HAP-1 (cell line): ENCODE data around the gene CDYL.

Experiments used
- DNase-seq, 2 experiments: peaks; one replicate each; pipeline ENCODE4 v3.0.0-alpha.2; 2016 to 2020; ENCODE audit warnings: low spot score in 2 of 2
- H3K27me3 ChIP-seq: fragments of 250-450 bp; sonication (Bioruptor Pico); 2 replicates; pipeline ENCODE4 v1.5.1; 2020; ENCODE audit warnings: low read depth, mild to moderate bottlenecking, moderate library complexity
- H3K36me3 ChIP-seq: fragments of 250-450 bp; sonication (Bioruptor Pico); replicated peaks from 2 replicates; pipeline ENCODE4 v1.5.1; 2020; ENCODE audit warnings: mild to moderate bottlenecking
- H3K4me1 ChIP-seq: fragments of 250-450 bp; sonication (Bioruptor Pico); 2 replicates; pipeline ENCODE4 v1.5.1; 2020; ENCODE audit warnings: mild to moderate bottlenecking
- H3K4me3 ChIP-seq: fragments of 250-450 bp; sonication (Bioruptor Pico); 2 replicates; pipeline ENCODE4 v1.5.1; 2020; ENCODE audit warnings: mild to moderate bottlenecking, moderate library complexity
- H3K9me3 ChIP-seq: fragments of 250-450 bp; sonication (Bioruptor Pico); 2 replicates; pipeline ENCODE4 v1.5.1; 2020; ENCODE audit warnings: mild to moderate bottlenecking, moderate library complexity
- in situ Hi-C: fragments of 300-500 bp; cut with MboI; formaldehyde crosslinking; loops from 3 replicates; pipeline ENCODE4 v1.14.3; 2020; ENCODE audit warnings: low sequenced_read_pairs, inconsistent platforms, mixed read lengths

Gene CDYL

DNA sequence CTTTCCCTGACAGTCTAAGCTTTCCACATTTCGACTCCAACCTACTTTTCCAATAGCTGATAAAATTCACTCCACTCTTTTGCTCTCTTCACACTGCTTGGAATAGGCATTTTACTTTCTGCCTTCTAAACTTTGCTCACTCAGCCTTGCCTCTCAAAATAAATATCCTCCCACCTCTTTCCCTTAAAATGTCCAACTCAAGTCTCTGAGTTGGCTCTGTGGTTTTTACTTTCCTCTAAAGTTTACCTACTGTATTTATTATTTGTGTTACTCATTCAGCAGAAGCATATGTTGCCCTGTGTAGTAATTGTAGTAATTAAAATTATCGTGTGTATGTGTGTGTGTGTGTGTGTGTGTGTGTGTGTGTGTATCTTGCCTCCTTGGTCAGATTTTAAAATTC is 20.0 kb upstream of the CDYL start:
- Histone ChIP-seq H3K4me1 (no peaks in the 10 kb centered on the region; the same call in 1 of the 2 replicates), H3K4me3 (no peak overlapping the region), H3K9me3 (no peaks in the 10 kb centered on the region), H3K36me3 (no peaks in the 10 kb centered on the region), H3K27me3 (peaks cover 16% of the 10 kb centered on the region; the same call in 1 of the 2 replicates)
- in situ Hi-C loops, result no loop called here
- DNase-seq, result no peak

DNA sequence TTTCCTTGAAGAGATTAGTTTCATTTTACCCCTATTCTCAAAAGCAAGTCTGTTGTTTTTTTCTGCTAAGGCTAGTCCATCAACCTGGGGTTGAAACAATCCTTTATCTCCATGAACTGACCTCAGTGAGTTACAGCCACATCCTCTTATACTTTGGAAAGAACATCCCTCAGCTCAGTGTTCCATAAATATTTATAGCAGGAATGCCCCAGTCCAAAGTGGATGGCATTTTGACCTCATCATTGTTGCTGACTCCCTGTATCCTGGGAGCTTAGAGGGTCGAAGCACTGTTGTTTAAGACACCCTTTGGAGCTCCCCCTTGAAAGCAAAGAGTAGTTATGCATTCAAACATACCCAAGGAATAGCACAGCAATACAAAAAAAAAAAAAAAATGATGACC is 16.2 kb upstream of the CDYL start:
- in situ Hi-C loops, result no loop called here

GRCh38 chr6:4760773-4761172 is 15.4 kb upstream of the CDYL start:
- H3K36me3 ChIP-seq, result no peaks in the 10 kb centered on the region
- peaks cover 11% of the 10 kb centered on the region; the same call in 1 of the 2 replicates for H3K27me3 ChIP-seq
- no peaks in the 10 kb centered on the region; the same call in 1 of the 2 replicates for H3K9me3 ChIP-seq
- no peak overlapping the region for H3K4me3 ChIP-seq
- in situ Hi-C loops, result no loop called here
- no peak for DNase-seq
- no peaks in the 10 kb centered on the region for H3K4me1 ChIP-seq

More for the DNA sequence above, 16.2 kb upstream of the CDYL start:
- peaks cover 13% of the 10 kb centered on the region; the same call in 1 of the 2 replicates for H3K27me3 ChIP-seq
- H3K9me3 ChIP-seq, result no peaks in the 10 kb centered on the region; the same call in 1 of the 2 replicates
- no peaks in the 10 kb centered on the region for H3K36me3 ChIP-seq
- no peak overlapping the region for H3K4me3 ChIP-seq
- no peaks in the 10 kb centered on the region for H3K4me1 ChIP-seq
- DNase-seq, result no peak

DNA sequence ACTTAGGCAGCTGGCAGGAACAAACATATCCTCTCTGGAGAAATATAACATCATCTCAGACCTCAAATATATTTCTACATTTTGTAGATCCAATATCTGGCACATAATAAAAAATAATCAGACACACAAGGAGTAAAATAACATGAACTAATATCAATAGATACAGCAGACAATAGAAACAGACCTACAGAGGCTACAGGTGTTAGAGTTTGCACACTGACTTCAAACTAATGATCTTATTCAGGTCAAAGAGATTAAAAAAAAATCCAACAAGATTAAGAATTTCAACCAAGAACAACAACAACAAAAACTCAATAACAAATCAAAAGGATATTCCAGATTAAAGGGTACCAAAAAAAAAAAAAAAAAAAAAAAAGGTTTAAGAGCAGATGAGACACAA is 13.9 kb upstream of the CDYL start:
- Histone ChIP-seq H3K9me3 (no peaks in the 10 kb centered on the region; the same call in 1 of the 2 replicates), H3K4me3 (no peak overlapping the region), H3K36me3 (no peaks in the 10 kb centered on the region), H3K4me1 (no peaks in the 10 kb centered on the region), H3K27me3 (no peaks in the 10 kb centered on the region; the same call in 1 of the 2 replicates)
- no peak for DNase-seq
- in situ Hi-C loops, result no loop called here

DNA sequence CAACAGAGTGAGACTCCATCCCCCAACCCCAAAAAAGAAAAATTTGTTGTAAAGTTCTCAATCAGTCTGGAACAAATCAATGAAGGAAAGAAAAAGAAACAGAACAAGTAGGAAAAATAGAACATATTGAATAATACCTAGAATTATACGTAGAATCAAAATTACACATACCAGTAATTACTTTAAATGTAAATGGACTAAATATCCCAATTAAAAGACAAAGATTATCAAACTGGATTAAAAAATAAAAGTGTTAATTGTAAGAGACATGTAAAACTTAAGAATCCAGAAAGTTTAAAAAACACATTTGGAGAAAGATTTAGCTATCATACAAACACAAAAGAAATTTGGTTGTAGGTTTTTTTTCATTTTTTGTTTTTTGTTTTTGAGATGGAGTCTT is 12.3 kb upstream of the CDYL start:
- Histone ChIP-seq H3K9me3 (no peaks in the 10 kb centered on the region; the same call in 1 of the 2 replicates), H3K4me3 (no peak overlapping the region), H3K36me3 (no peaks in the 10 kb centered on the region), H3K27me3 (no peaks in the 10 kb centered on the region; the same call in 1 of the 2 replicates), H3K4me1 (no peaks in the 10 kb centered on the region)
- in situ Hi-C loops, result no loop called here
- DNase-seq, result no peak

DNA sequence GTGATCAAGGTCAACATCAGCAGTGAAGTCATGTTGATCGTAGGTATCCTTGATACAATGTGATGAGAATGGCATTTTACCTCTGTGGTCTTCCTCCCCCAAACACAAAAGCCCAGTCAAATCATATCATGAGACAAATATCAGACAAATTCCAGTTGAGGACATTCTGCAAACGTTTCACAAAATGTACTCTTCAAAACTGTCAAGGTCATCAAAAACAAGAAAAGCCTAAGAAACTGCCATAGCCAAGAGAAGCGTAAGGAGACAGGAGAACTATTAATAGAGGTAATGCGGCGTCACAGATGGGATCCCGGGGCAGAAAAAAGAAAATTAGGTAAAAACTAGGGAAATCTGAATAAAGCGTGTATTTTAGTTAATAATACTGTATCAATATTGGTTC is 7.4 kb upstream of the CDYL start:
- peaks cover 14% of the 10 kb centered on the region for H3K4me1 ChIP-seq
- in situ Hi-C loops, result no loop called here
- no peaks in the 10 kb centered on the region for H3K9me3 ChIP-seq
- H3K27me3 ChIP-seq, result no peaks in the 10 kb centered on the region
- no peak overlapping the region for H3K4me3 ChIP-seq
- H3K36me3 ChIP-seq, result no peaks in the 10 kb centered on the region
- no peak for DNase-seq

GRCh38 chr6:4772750-4773149 is 3.5 kb upstream of the CDYL start:
- DNase-seq, result peak; percentile 49 to 73
- Histone ChIP-seq H3K9me3 (no peaks in the 10 kb centered on the region), H3K27me3 (no peaks in the 10 kb centered on the region), H3K36me3 (0 out of 2 replicates have a peak, but pooled peaks cover under 1% of the 10 kb centered on the region), H3K4me3 (peak overlapping the region; percentile 24), H3K4me1 (peaks cover 24% of the 10 kb centered on the region)
- in situ Hi-C loops, result no loop called here

GRCh38 chr6:4773181-4773580 is 3.0 kb upstream of the CDYL start:
- no peaks in the 10 kb centered on the region for H3K27me3 ChIP-seq
- peaks cover 28% of the 10 kb centered on the region for H3K4me1 ChIP-seq
- 0 out of 2 replicates have a peak, but pooled peaks cover 2% of the 10 kb centered on the region for H3K36me3 ChIP-seq
- no peaks in the 10 kb centered on the region for H3K9me3 ChIP-seq
- H3K4me3 ChIP-seq, result peak overlapping the region; percentile 24
- in situ Hi-C loops, result no loop called here
- DNase-seq, result no peak

- Histone ChIP-seq H3K4me1 (peaks cover 28% of the 10 kb centered on the region), H3K27me3 (no peaks in the 10 kb centered on the region), H3K4me3 (peak overlapping the region; percentile 41; the same call in 1 of the 2 replicates), H3K9me3 (no peaks in the 10 kb centered on the region), H3K36me3 (0 out of 2 replicates have a peak, but pooled peaks cover 2% of the 10 kb centered on the region)
- in situ Hi-C loops, result no loop called here
- DNase-seq, result no peak
Measured at GRCh38 chr6:4774296-4774695, 1.9 kb upstream of the CDYL start.

DNA sequence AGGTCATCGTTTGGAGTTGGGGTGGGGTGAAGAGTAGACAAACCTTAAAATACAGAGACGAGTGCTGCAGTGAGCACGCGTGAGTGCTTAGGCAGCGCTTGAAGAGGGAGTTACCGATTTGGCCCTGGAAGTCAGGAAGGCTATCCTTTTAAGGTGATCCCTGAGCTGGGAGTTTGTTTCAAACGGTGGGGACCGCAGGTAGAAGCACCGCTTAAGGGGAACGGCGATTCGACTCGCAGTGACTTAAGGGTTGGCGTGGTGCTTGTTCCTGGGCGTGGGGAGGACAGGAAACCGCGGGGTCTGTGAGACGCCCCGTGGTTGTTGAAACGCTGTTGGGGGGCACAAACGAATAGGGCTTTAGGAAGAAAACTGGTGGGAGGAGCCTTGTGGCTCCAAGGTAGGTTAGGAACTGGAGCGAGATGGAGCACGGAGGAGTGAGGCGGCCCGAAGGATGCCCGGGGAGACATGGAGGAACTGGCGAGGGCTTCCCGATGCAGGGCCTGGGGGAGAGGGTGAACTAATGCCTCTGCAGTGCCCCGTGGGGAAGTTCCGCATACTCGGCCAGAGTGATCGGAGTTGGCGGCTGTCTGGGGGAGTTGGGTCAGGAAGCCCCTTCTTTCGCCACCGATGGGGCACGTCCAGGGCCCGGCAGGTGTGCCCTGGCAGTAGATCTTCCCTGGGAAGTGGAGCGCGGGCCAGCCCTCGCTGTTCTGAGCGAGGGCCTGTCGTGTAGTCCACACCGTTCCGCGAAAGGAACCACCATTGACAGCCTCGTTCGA is 1.3 kb upstream of the CDYL start:
- H3K4me3 ChIP-seq, result peak overlapping the region; percentile 41
- in situ Hi-C loops, result no loop called here
- no peaks in the 10 kb centered on the region for H3K9me3 ChIP-seq
- H3K27me3 ChIP-seq, result no peaks in the 10 kb centered on the region
- DNase-seq, result peak in 1 of 2 experiments; percentile 23
- H3K4me1 ChIP-seq, result peaks cover 28% of the 10 kb centered on the region
- H3K36me3 ChIP-seq, result 0 out of 2 replicates have a peak, but pooled peaks cover 2% of the 10 kb centered on the region

- Histone ChIP-seq H3K9me3 (no peaks in the 10 kb centered on the region), H3K4me1 (peaks cover 31% of the 10 kb centered on the region), H3K27me3 (no peaks in the 10 kb centered on the region), H3K36me3 (0 out of 2 replicates have a peak, but pooled peaks cover 2% of the 10 kb centered on the region), H3K4me3 (peak overlapping the region; percentile 41)
- in situ Hi-C loops, result no loop called here
- peak; percentile 61 to 82 for DNase-seq
Measured at GRCh38 chr6:4775494-4776130, 592 bp upstream of the CDYL start.

DNA sequence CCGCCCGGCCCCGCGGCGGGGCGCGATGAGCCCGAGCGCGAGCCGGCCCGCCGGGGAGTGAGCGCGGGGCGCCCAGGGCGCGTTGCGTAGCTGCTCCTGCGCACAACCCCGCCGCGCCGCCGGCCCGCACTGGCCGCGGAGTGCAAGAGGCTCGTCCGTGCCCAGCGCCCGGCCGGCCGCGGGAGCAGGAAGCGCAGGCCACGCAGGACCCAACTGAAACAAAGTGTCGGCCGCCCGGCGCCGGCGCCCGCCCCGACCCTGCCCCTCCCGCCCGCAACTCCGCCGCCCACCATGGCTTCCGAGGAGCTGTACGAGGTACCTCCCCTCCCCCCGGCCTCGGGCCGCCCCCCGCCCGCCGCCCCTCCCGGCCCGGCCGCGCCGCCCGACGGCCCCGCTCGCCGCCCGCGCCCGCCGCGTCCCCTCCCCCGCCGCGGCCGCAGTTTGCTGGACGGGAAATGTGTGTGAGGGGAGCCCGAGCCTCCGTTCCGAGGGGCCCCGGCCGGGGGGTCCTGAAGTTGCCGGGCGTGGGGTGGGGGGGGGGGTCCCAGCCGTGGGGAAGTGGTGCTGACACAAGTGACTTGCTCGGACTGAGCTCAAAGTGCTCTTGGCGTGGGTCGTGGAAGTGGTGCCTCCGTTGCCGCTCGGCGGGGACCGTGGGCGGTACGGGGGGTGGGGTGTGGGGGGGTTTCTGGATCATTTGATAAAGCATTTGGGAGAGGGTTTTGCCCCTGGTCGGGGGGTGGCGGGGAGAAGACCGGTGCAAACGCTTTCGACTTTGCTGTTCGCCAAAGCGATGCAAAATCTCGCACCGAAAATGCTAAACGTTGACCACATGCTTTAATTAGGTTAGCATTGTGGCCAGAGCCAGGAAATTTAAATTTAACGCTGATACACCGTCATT is 539 bp downstream of the CDYL start:
- Histone ChIP-seq H3K36me3 (0 out of 2 replicates have a peak, but pooled peaks cover 2% of the 10 kb centered on the region), H3K27me3 (no peaks in the 10 kb centered on the region), H3K4me3 (peak overlapping the region; percentile 40), H3K9me3 (no peaks in the 10 kb centered on the region), H3K4me1 (peaks cover 37% of the 10 kb centered on the region)
- in situ Hi-C loops, result no loop called here
- peak in 1 of 2 experiments; percentile 73 for DNase-seq

- in situ Hi-C loops, result no loop called here
- H3K27me3 ChIP-seq, result no peaks in the 10 kb centered on the region
- H3K9me3 ChIP-seq, result peaks cover 2% of the 10 kb centered on the region; the same call in 1 of the 2 replicates
- peak overlapping the region; percentile 40 for H3K4me3 ChIP-seq
- peaks cover 35% of the 10 kb centered on the region for H3K4me1 ChIP-seq
- H3K36me3 ChIP-seq, result 0 out of 2 replicates have a peak, but pooled peaks cover 2% of the 10 kb centered on the region
- DNase-seq, result no peak
Measured at GRCh38 chr6:4777394-4777935, 1.3 kb downstream of the CDYL start.
